Astrocyte (in vitro differentiated cells and primary cell): Measurements from ENCODE around the gene WNT5B.

Source experiments
- EZH2 ChIP-seq: IDR thresholded peaks from 2 replicates; pipeline ENCODE4 v1.6.1; 2012; ENCODE audit warnings: mild to moderate bottlenecking, low read length, inconsistent platforms; ENCODE audit not compliant: insufficient read depth
- TF ChIP-seq, protein P1 (sequence below): IDR thresholded peaks from 2 replicates; pipeline ENCODE4 v1.5.1; 2011; ENCODE audit warnings: low read depth, mild to moderate bottlenecking, inconsistent platforms, low read length, moderate library complexity; ENCODE audit not compliant: insufficient read depth

DNA sequence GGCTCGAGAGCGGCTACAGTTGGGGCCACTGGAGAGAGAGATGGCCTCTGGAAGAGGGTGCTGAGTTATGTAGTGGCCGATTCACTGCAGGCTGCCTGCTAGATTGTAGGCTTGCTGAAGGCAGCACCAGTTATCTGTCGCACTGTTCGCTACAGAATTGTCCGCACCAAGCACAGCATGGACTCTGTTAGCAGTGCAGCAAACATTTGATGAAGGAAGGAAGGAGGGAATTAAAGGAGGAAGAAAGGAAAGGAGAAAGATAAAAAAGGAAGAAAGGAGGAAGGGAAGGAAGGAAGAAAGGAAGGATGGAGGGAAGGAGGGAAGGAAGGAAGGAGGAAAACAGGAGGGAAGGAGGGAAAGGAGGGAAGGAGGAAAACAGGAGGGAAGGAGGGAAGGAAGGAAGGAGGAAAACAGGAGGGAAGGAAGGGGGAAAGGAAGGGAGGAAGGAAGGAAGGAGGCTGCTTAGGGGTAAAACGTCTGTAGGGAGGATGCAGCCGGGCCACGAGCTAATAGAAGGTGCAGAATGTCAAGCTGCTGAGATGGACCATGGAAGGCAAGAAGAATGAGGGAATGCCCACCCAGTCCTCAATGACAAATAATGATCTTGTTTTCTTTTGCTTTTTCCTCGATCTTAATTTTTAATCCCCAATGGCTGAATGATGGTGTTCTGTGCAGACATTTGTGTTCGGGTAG, 34.6 kb downstream of the WNT5B start:
- TF ChIP-seq, protein P1, sequence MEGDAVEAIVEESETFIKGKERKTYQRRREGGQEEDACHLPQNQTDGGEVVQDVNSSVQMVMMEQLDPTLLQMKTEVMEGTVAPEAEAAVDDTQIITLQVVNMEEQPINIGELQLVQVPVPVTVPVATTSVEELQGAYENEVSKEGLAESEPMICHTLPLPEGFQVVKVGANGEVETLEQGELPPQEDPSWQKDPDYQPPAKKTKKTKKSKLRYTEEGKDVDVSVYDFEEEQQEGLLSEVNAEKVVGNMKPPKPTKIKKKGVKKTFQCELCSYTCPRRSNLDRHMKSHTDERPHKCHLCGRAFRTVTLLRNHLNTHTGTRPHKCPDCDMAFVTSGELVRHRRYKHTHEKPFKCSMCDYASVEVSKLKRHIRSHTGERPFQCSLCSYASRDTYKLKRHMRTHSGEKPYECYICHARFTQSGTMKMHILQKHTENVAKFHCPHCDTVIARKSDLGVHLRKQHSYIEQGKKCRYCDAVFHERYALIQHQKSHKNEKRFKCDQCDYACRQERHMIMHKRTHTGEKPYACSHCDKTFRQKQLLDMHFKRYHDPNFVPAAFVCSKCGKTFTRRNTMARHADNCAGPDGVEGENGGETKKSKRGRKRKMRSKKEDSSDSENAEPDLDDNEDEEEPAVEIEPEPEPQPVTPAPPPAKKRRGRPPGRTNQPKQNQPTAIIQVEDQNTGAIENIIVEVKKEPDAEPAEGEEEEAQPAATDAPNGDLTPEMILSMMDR: no peak
- no peak for TF ChIP-seq EZH2
